Measurements from ENCODE around the gene NUMBL.

- no peak for TF ChIP-seq CTCF (IDR thresholded peaks at IDR 0.05 in 4 of 5, conservative IDR thresholded peaks at IDR 0.05 in 1 of 5)
- TF ChIP-seq POLR2A (IDR thresholded peaks at IDR 0.05): no peak
Measured at GRCh38 chr19:40672038-40672437, 18.4 kb downstream of the NUMBL start.

Measured in gastrocnemius medialis (tissue), 4 donors.